H9 (cell line): ENCODE data around the gene CRABP2. TPM values are rescaled to one million over a fixed set of nuclear protein-coding genes. Genes with fewer than 3 reads are reported as not detected.
A peak's percentile ranks its signal among the peaks of the same experiment; 100 is the strongest.

Experiments
- DNase-seq: peaks from one replicate; pipeline ENCODE4 v3.0.0-alpha.2; 2017
- H2AFZ ChIP-seq: one replicate; pipeline ENCODE4 v1.6.1; 2013; ENCODE audit warnings: mild to moderate bottlenecking, low read length, control low read depth, moderate library complexity
- H2AK5ac ChIP-seq: 2 replicates; pipeline ENCODE4 v1.6.1; 2013; ENCODE audit warnings: low read length, control low read depth, mixed read lengths; ENCODE audit not compliant: insufficient read length
- H2BK120ac ChIP-seq: one replicate; pipeline ENCODE4 v1.6.1; 2013; ENCODE audit warnings: low read depth, mild to moderate bottlenecking, low read length, control low read depth, inconsistent platforms; ENCODE audit not compliant: poor library complexity, severe bottlenecking
- H2BK12ac ChIP-seq: 2 replicates; pipeline ENCODE4 v1.6.1; 2013; ENCODE audit warnings: low read length, control low read depth, mixed read lengths, low read depth; ENCODE audit not compliant: insufficient read length
- H2BK15ac ChIP-seq: 2 replicates; pipeline ENCODE4 v1.6.1; 2013; ENCODE audit warnings: low read depth, low read length, control low read depth
- H2BK20ac ChIP-seq: one replicate; pipeline ENCODE4 v1.6.1; 2013; ENCODE audit warnings: low read depth, mild to moderate bottlenecking, low read length, control low read depth, inconsistent platforms; ENCODE audit not compliant: poor library complexity, severe bottlenecking
- H2BK5ac ChIP-seq: 2 replicates; pipeline ENCODE4 v1.6.1; 2013; ENCODE audit warnings: low read length, control low read depth, mixed read lengths; ENCODE audit not compliant: insufficient read length
- H3K14ac ChIP-seq: 2 replicates; pipeline ENCODE4 v1.6.1; 2013; ENCODE audit warnings: low read length, control low read depth; ENCODE audit not compliant: insufficient read depth
- H3K18ac ChIP-seq: 2 replicates; pipeline ENCODE4 v1.6.1; 2013; ENCODE audit warnings: low read depth, mild to moderate bottlenecking, mixed read lengths, low read length, control low read depth; ENCODE audit not compliant: insufficient read length
- H3K23ac ChIP-seq: 2 replicates; pipeline ENCODE4 v1.6.1; 2013; ENCODE audit warnings: low read length, control low read depth, mixed read lengths, low read depth; ENCODE audit not compliant: insufficient read length
- H3K23me2 ChIP-seq: 2 replicates; pipeline ENCODE4 v1.6.1; 2013; ENCODE audit warnings: low read depth, mild to moderate bottlenecking, mixed read lengths, low read length, control low read depth; ENCODE audit not compliant: insufficient read length, poor library complexity, severe bottlenecking
- H3K27ac ChIP-seq: 2 replicates; pipeline ENCODE4 v1.5.1; 2013; ENCODE audit warnings: low read length, control low read depth, mixed read lengths, low read depth; ENCODE audit not compliant: insufficient read length
- H3K27me3 ChIP-seq: 2 replicates; pipeline ENCODE4 v1.6.1; 2013; ENCODE audit warnings: low read length, control low read depth, inconsistent platforms; ENCODE audit not compliant: insufficient read depth
- H3K4ac ChIP-seq: 2 replicates; pipeline ENCODE4 v1.6.1; 2013; ENCODE audit warnings: low read depth, mild to moderate bottlenecking, control low read depth, inconsistent platforms, low read length, moderate library complexity
- H3K4me1 ChIP-seq: 2 replicates; pipeline ENCODE4 v1.6.1; 2013; ENCODE audit warnings: low read length, control low read depth, inconsistent platforms; ENCODE audit not compliant: insufficient read depth
- H3K4me2 ChIP-seq: 2 replicates; pipeline ENCODE4 v1.6.1; 2013; ENCODE audit warnings: low read length, control low read depth, mixed read lengths; ENCODE audit not compliant: insufficient read length, insufficient read depth
- H3K56ac ChIP-seq: 2 replicates; pipeline ENCODE4 v1.6.1; 2013; ENCODE audit warnings: low read depth, mild to moderate bottlenecking, mixed read lengths, low read length, control low read depth; ENCODE audit not compliant: insufficient read length
- H3K79me1 ChIP-seq: 2 replicates; pipeline ENCODE4 v1.6.1; 2013; ENCODE audit warnings: low read depth, mild to moderate bottlenecking, moderate library complexity, low read length, control low read depth, inconsistent platforms; ENCODE audit not compliant: insufficient read depth, poor library complexity, severe bottlenecking
- H3K79me2 ChIP-seq: 2 replicates; pipeline ENCODE4 v1.6.1; 2013; ENCODE audit warnings: low read length, control low read depth, inconsistent platforms; ENCODE audit not compliant: insufficient read depth
- H3K9ac ChIP-seq: 2 replicates; pipeline ENCODE4 v1.6.1; 2013; ENCODE audit warnings: low read length, control low read depth, mixed read lengths; ENCODE audit not compliant: insufficient read length; ENCODE audit errors: extremely low read depth
- H3K9me3 ChIP-seq: one replicate; pipeline ENCODE4 v1.6.1; 2013; ENCODE audit warnings: low read depth, low read length, inconsistent platforms; ENCODE audit not compliant: control insufficient read depth
- H3T11ph ChIP-seq: one replicate; pipeline ENCODE4 v1.6.1; 2013; ENCODE audit warnings: mild to moderate bottlenecking, low read length, control low read depth, inconsistent platforms
- H4K20me1 ChIP-seq: one replicate; pipeline ENCODE4 v1.6.1; 2013; ENCODE audit not compliant: control insufficient read depth, insufficient read length, insufficient read depth
- H4K5ac ChIP-seq: 2 replicates; pipeline ENCODE4 v1.6.1; 2013; ENCODE audit warnings: low read depth, mild to moderate bottlenecking, mixed read lengths, low read length, control low read depth; ENCODE audit not compliant: insufficient read length
- H4K8ac ChIP-seq: replicated peaks from 2 replicates; pipeline ENCODE4 v1.6.1; 2013; ENCODE audit warnings: low read length, control low read depth, mixed read lengths, low read depth; ENCODE audit not compliant: insufficient read length
- H4K91ac ChIP-seq: 2 replicates; pipeline ENCODE4 v1.6.1; 2013; ENCODE audit warnings: low read depth, mild to moderate bottlenecking, moderate library complexity, mixed read lengths, low read length, control low read depth; ENCODE audit not compliant: insufficient read length
- H3K27ac Mint-ChIP-seq, 3 experiments: 2 replicates in 2 of 3; 3 replicates in 1 of 3; pipeline ENCODE4 v1.8.0; 2020 to 2021; ENCODE audit warnings: mixed read lengths in 3 of 3, mild to moderate bottlenecking in 1 of 3, moderate library complexity in 1 of 3
- H3K27me3 Mint-ChIP-seq: 2 replicates; pipeline ENCODE4 v1.8.0; 2021; ENCODE audit warnings: low read depth, mild to moderate bottlenecking, moderate library complexity, mixed read lengths
- H3K36me3 Mint-ChIP-seq, 3 experiments: 2 replicates in 2 of 3; 3 replicates in 1 of 3; pipeline ENCODE4 v1.8.0; 2020 to 2021; ENCODE audit warnings: low read depth in 3 of 3, mixed read lengths in 3 of 3; ENCODE audit not compliant: insufficient read depth in 1 of 3
- H3K4me1 Mint-ChIP-seq, 2 experiments: 2 replicates each; pipeline ENCODE4 v1.8.0; 2020; ENCODE audit warnings: mixed read lengths in 2 of 2
- H3K4me3 Mint-ChIP-seq, 2 experiments: 2 replicates in 1 of 2; 3 replicates in 1 of 2; pipeline ENCODE4 v1.8.0; 2020 to 2021; ENCODE audit warnings: mild to moderate bottlenecking in 2 of 2, mixed read lengths in 2 of 2, moderate library complexity in 1 of 2
- H3K9me3 Mint-ChIP-seq, 2 experiments: 2 replicates in 1 of 2; 3 replicates in 1 of 2; pipeline ENCODE4 v1.8.0; 2020; ENCODE audit warnings: mild to moderate bottlenecking in 2 of 2, mixed read lengths in 2 of 2, moderate library complexity in 1 of 2
- CTCF ChIP-seq: fragments of 200-600 bp; sonication (generic); conservative IDR thresholded peaks from 3 replicates; pipeline ENCODE4 v1.8.0; 2021; ENCODE audit warnings: antibody characterized with exemption, mild to moderate bottlenecking
- WGBS: extraction: QIAGEN DNeasy Blood & Tissue Kit; methylation state at CpG from one replicate; pipeline ENCODE4 v1.1.7; 2013; ENCODE audit warnings: missing lambda C conversion rate, low lambda C conversion rate, mixed read lengths; ENCODE audit not compliant: insufficient read length; ENCODE audit errors: extremely low coverage; 5-methylcytosine and 5-hydroxymethylcytosine counted together
- total RNA-seq: library from RNA; stranded (reverse); gene quantifications from 2 replicates; pipeline ENCODE4 v1.2.1, GENCODE V29; 2021

CRABP2 gene
- total RNA-seq, 1 experiment from 2014 or later = 184 TPM

DNA sequence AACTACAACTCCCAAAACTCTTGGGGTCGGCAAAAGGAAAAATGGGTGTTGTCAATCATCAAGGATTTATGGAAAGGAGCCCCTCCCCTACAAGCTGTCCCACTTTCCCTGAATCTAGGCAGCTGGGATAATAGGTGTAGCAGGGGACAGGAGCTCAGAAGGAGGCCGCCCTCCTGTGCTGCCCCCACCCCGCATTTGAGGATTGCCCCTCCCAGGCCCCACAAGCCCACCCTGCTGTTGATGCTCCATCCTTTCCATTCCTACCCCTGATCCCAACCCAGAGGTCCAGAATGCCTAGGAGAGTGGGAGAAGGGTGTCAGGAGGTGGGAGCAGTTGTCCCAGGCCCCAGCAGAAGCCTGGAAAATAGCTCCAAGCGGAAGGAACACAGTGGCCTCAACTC lies 37.4 kb upstream of the CRABP2 start:
- Histone ChIP-seq H2BK5ac (no peak overlapping the region), H3K9ac (no peak overlapping the region), H4K20me1 (no peaks in the 10 kb centered on the region), H2BK120ac (no peak overlapping the region), H3K4me1 (peaks cover 13% of the 10 kb centered on the region), H3K18ac (no peak overlapping the region), H2BK15ac (no peak overlapping the region), H4K8ac (no peak overlapping the region), H3K4me2 (no peak overlapping the region), H3K23ac (no peak overlapping the region), H3T11ph (no peak overlapping the region), H3K56ac (no peak overlapping the region), H3K79me1 (no peaks in the 10 kb centered on the region), H3K4ac (no peak overlapping the region), H2AK5ac (no peak overlapping the region), H3K14ac (no peak overlapping the region), H3K27ac (no peak overlapping the region), H2AFZ (no peak overlapping the region), H3K27me3 (no peaks in the 10 kb centered on the region), H4K91ac (no peak overlapping the region), H2BK20ac (no peak overlapping the region), H4K5ac (no peak overlapping the region), H3K9me3 (no peaks in the 10 kb centered on the region), H2BK12ac (no peak overlapping the region), H3K79me2 (peaks cover 13% of the 10 kb centered on the region; the same call in 1 of the 2 replicates), H3K23me2 (peaks cover 19% of the 10 kb centered on the region)
- Mint-ChIP-seq H3K36me3 (peaks cover 27 to 46% (median 45%) of the 10 kb centered on the region in 3 experiments), H3K27me3 (no peaks in the 10 kb centered on the region), H3K27ac (peak overlapping the region; percentile 65 to 98 (median 79); a peak in 2 of 7 replicates), H3K4me1 (peaks cover 37 to 49% of the 10 kb centered on the region in 2 experiments), H3K9me3 (no peaks in the 10 kb centered on the region; a peak in 1 of 5 replicates), H3K4me3 (peak overlapping the region in 1 of 2 experiments; percentile 32; a peak in 2 of 5 replicates)
- TF ChIP-seq CTCF = no peak
- no CpG with 5 or more reads among the region's 4 CpGs for WGBS
- no peak for DNase-seq
